ENCODE measurements around the gene CYP11A1.

CYP11A1 gene

GRCh38 chr15:74336061-74337005 lies 31.1 kb downstream of the CYP11A1 start:
- no peak overlapping the region for H3K4me3 ChIP-seq (replicated peaks; ENCODE audit: low read depth, low read length)
- no peak for DNase-seq (ENCODE audit: extremely low read depth, low read depth)
- TF ChIP-seq CTCF (IDR thresholded peaks at IDR 0.05; ENCODE audit: low read depth, low read length, missing control alignments), result no peak

GRCh38 chr15:74335396-74335795 lies 32.0 kb downstream of the CYP11A1 start:
- DNase-seq (ENCODE audit: extremely low read depth, low read depth), result no peak
- no peak for TF ChIP-seq CTCF (IDR thresholded peaks at IDR 0.05; ENCODE audit: low read depth, low read length, missing control alignments)

GRCh38 chr15:74334127-74334526 lies 33.3 kb downstream of the CYP11A1 start:
- TF ChIP-seq CTCF (IDR thresholded peaks at IDR 0.05; ENCODE audit: low read depth, low read length, missing control alignments), result no peak
- DNase-seq (ENCODE audit: extremely low read depth, low read depth), result no peak
- no peak overlapping the region for H3K4me3 ChIP-seq (replicated peaks; ENCODE audit: low read depth, low read length)

More at GRCh38 chr15:74335396-74335795, 32.0 kb downstream of the CYP11A1 start:
- H3K4me3 ChIP-seq (replicated peaks; ENCODE audit: low read depth, low read length), result no peak overlapping the region

GRCh38 chr15:74333662-74334061 lies 33.8 kb downstream of the CYP11A1 start:
- no peak for DNase-seq (ENCODE audit: extremely low read depth, low read depth)
- no peak overlapping the region for H3K4me3 ChIP-seq (replicated peaks; ENCODE audit: low read depth, low read length)
- no peak for TF ChIP-seq CTCF (IDR thresholded peaks at IDR 0.05; ENCODE audit: low read depth, low read length, missing control alignments)

- H3K4me3 ChIP-seq (replicated peaks; ENCODE audit: low read depth, low read length), result no peak overlapping the region
- no peak for TF ChIP-seq CTCF (IDR thresholded peaks at IDR 0.05; ENCODE audit: low read depth, low read length, missing control alignments)
- no peak for DNase-seq (ENCODE audit: extremely low read depth, low read depth)
These were observed 34.4 kb downstream of the CYP11A1 start for GRCh38 chr15:74333093-74333492.

GRCh38 chr15:74332611-74333010 lies 34.8 kb downstream of the CYP11A1 start:
- no peak for DNase-seq (ENCODE audit: extremely low read depth, low read depth)
- H3K4me3 ChIP-seq (replicated peaks; ENCODE audit: low read depth, low read length), result no peak overlapping the region
- TF ChIP-seq CTCF (IDR thresholded peaks at IDR 0.05; ENCODE audit: low read depth, low read length, missing control alignments), result no peak

Data from HFF-Myc (cell line).